Heart left ventricle (tissue), 16 donors: Measurements from ENCODE around the gene TNFAIP1. TPM values are rescaled to one million over a fixed set of nuclear protein-coding genes. Genes with fewer than 3 reads are reported as not detected.

Source experiments
- ATAC-seq, 4 donors: fragments of 200-7000 bp; cut with Tn5 transposase; one replicate each; pipeline ENCODE4 v1.9.1; 2020 to 2022; ENCODE audit warnings: moderate library complexity in 4 of 4, mild to moderate bottlenecking in 3 of 4, moderate number of reproducible peaks in 1 of 4
- DNase-seq, 5 donors: peaks; one replicate each; pipeline ENCODE4 v3.0.0-alpha.2; 2020
- H3K27ac ChIP-seq, 12 donors: fragments of 200-600 bp; sonication (generic) in 4 of 12; one replicate each; pipeline versions ENCODE4 v1.5.0 to v1.8.0; 2016 to 2022; ENCODE audit warnings: mild to moderate bottlenecking in 2 of 12
- H3K27me3 ChIP-seq, 9 donors: fragments of 200-600 bp; sonication (generic) in 2 of 9; one replicate each; pipeline versions ENCODE4 v1.5.1 to v1.8.0; 2016 to 2022; ENCODE audit warnings: mild to moderate bottlenecking in 3 of 9
- H3K36me3 ChIP-seq, 9 donors: fragments of 200-600 bp; sonication (generic) in 2 of 9; one replicate each; pipeline versions ENCODE4 v1.5.0 to v1.8.0; 2018 to 2022; ENCODE audit warnings: mild to moderate bottlenecking in 2 of 9
- H3K4me1 ChIP-seq, 12 donors: fragments of 200-600 bp; sonication (generic) in 4 of 12; one replicate each; pipeline versions ENCODE4 v1.5.0 to v1.8.0; 2016 to 2022; ENCODE audit warnings: mild to moderate bottlenecking in 3 of 12
- H3K4me3 ChIP-seq, 12 donors: fragments of 200-600 bp; sonication (generic) in 4 of 12; one replicate each; pipeline versions ENCODE4 v1.5.0 to v1.8.0; 2017 to 2022; ENCODE audit warnings: mild to moderate bottlenecking in 9 of 12, moderate library complexity in 4 of 12
- H3K9me3 ChIP-seq, 12 donors: fragments of 200-600 bp; sonication (generic) in 4 of 12; one replicate each; pipeline versions ENCODE4 v1.5.0 to v1.8.0; 2016 to 2022; ENCODE audit warnings: mild to moderate bottlenecking in 1 of 12
- CTCF ChIP-seq, 12 donors: fragments of 200-600 bp; sonication (generic) in 4 of 12; IDR thresholded peaks; one replicate each; pipeline versions ENCODE4 v1.5.0 to v1.8.0; 2018 to 2022; ENCODE audit warnings: antibody characterized with exemption in 12 of 12, mild to moderate bottlenecking in 5 of 12
- POLR2A ChIP-seq, 2 donors: fragments of 450-650 bp; IDR thresholded peaks; one replicate each; pipeline ENCODE4 v1.6.1; 2017; ENCODE audit warnings: antibody characterized with exemption in 2 of 2, mild to moderate bottlenecking in 2 of 2, moderate library complexity in 2 of 2
- WGBS, 4 donors: extraction: QIAGEN DNeasy Blood & Tissue Kit in 2 of 4; methylation state at CpG; one replicate each; pipeline versions ENCODE4 v1.1.5 to v1.1.7; 2013 to 2018; 5-methylcytosine and 5-hydroxymethylcytosine counted together
- intact Hi-C, 10 donors: fragments of 100-400 bp; cut with DNase I; formaldehyde crosslinking; loops; one replicate each; pipeline versions ENCODE4 v1.11.1 to v1.14.2; 2022
- polyA plus RNA-seq, 2 donors: library from polyadenylated mRNA; stranded (reverse); fragments of 200-250 nt; gene quantifications; one replicate each; pipeline ENCODE4 v1.2.3, GENCODE V29; 2013
- total RNA-seq, 9 donors: library from RNA; depleted of rRNA in 2 of 9; stranded (reverse); fragments of >200 nt in 2 of 9; fragmentation: NEBNext Ultra II Directional in 3 of 9; extraction: Animal tissue kit (Norgen Biotek cat#: 25700) in 3 of 9; gene quantifications; one replicate each; pipeline versions ENCODE4 v1.1.0 to v1.2.4, GENCODE V29; 2016 to 2023
- donor health status: ischemic (EF 13 %, LVEDD 7.1; RV severe dilation, severe dysfunction).
- donor health status: healthy with polysubstance abuse.
- donor health status: DM: no; HTN: yes; CAD: no.
- donor health status: DM: no; HTN: no; CAD: no.
- donor health status: ischemic (EF 25% LVEDD 6.9; RV normal size, moderate dysfunction).
- donor health status: ischemic (EF 25% LVEDD 5.7; RV mildly dilated, moderate dysfunction).
- donor health status: healthy.
- donor health status: DM: yes; HTN: yes; CAD: no.
- donor health status: ischemic (EF 35%, LVEDD 5.7; RV mildly dilated, moderate dysfunction).
- donor health status: nonischemic (EF 11% LVEDD 7.7; RV severe dilation, severe dysfunction).
- donor health status: DM: yes; HTN: yes; CAD: no.
- donor health status: PGD.
- donor health status: ischemic (EF 29% LVEDD 5.4; RV normal size, mild dysfunction).
- donor health status: nonischemic (EF 23%, LVEDD 6.1; RV moderate dilation, normal function).

TNFAIP1 gene
- total and polyA plus RNA-seq, 11 donors = 11.9 to 83.4 (median 47.8) TPM

- DNase-seq = no peak
- Histone ChIP-seq H3K9me3 (no peaks in the 10 kb centered on the region), H3K4me3 (peak overlapping the region; percentile 64 to 99 (median 93)), H3K27me3 (no peaks in the 10 kb centered on the region), H3K36me3 (peaks cover 0 to 68% (median 61%) of the 10 kb centered on the region in 9 donors), H3K27ac (peak overlapping the region; percentile 83 to 97 (median 92)), H3K4me1 (peaks cover 0 to 26% (median 18%) of the 10 kb centered on the region in 12 donors)
- no peak for TF ChIP-seq POLR2A (IDR thresholded peaks at IDR 0.05)
- TF ChIP-seq CTCF (IDR thresholded peaks at IDR 0.05) = no peak
- 2 to 5% (median 3%) methylated on average over 4 of the region's 4 CpGs for WGBS, 4 donors
- ATAC-seq = no peak
- intact Hi-C loops = loop anchor here in 4 of 10 donors (1.0 to 2.0 kb wide), 3 partner anchors 22 to 23 kb away; partner anchors contain the start of genes IFT20 (in 3 of the 4) and TNFAIP1 (in 3 of the 4)
Measured at GRCh38 chr17:28357901-28358197, 22.3 kb downstream of the TNFAIP1 start.

- intact Hi-C loops = no loop called here
- Histone ChIP-seq H3K36me3 (peaks cover 0 to 66% (median 53%) of the 10 kb centered on the region in 9 donors), H3K27ac (no peak overlapping the region), H3K4me3 (no peak overlapping the region), H3K27me3 (no peaks in the 10 kb centered on the region), H3K9me3 (no peaks in the 10 kb centered on the region), H3K4me1 (peaks cover 0 to 8% (median 5%) of the 10 kb centered on the region in 12 donors)
- DNase-seq = no peak
- no peak for TF ChIP-seq CTCF (IDR thresholded peaks at IDR 0.05)
- TF ChIP-seq POLR2A (IDR thresholded peaks at IDR 0.05) = no peak
- 75 to 93% (median 86%) methylated on average over 5 of the region's 5 CpGs for WGBS, 4 donors
- no peak for ATAC-seq
Measured at GRCh38 chr17:28363186-28363585, 27.6 kb downstream of the TNFAIP1 start.

GRCh38 chr17:28363776-28364650 is 28.5 kb downstream of the TNFAIP1 start:
- Histone ChIP-seq H3K27ac (no peak overlapping the region), H3K4me3 (no peak overlapping the region), H3K27me3 (no peaks in the 10 kb centered on the region), H3K36me3 (peaks cover 0 to 66% (median 52%) of the 10 kb centered on the region in 9 donors), H3K9me3 (no peaks in the 10 kb centered on the region), H3K4me1 (peaks cover 0 to under 1% (median 0%) of the 10 kb centered on the region in 12 donors)
- intact Hi-C loops = no loop called here
- 85 to 92% (median 89%) methylated on average over 2 to 8 of the region's 8 CpGs for WGBS, 4 donors
- ATAC-seq (no peak), DNase-seq (no peak)
- TF ChIP-seq POLR2A (IDR thresholded peaks at IDR 0.05) = no peak
- TF ChIP-seq CTCF (IDR thresholded peaks at IDR 0.05) = no peak

GRCh38 chr17:28364665-28365363 is 29.3 kb downstream of the TNFAIP1 start, which contains the start of gene SEBOX:
Gene SEBOX, minus strand, starts transcription at chr17:28365199. Its CDS starts 48 bp downstream, at chr17:28365151.
- ATAC-seq = no peak
- peaks cover 0 to 58% (median 44%) of the 10 kb centered on the region in 9 donors for H3K36me3 ChIP-seq
- H3K27ac ChIP-seq = no peak within 1 kb of the TSS
- H3K4me1 ChIP-seq = peaks cover 0 to 2% (median 0%) of the 10 kb centered on the region in 12 donors
- H3K4me3 ChIP-seq = no peak within 1 kb of the TSS
- no peak for TF ChIP-seq POLR2A (IDR thresholded peaks at IDR 0.05)
- TF ChIP-seq CTCF (IDR thresholded peaks at IDR 0.05) = no peak
- H3K27me3 ChIP-seq = no peaks in the 10 kb centered on the region
- intact Hi-C loops = no loop called here
- DNase-seq = no peak
- WGBS, 4 donors = 78 to 91% (median 88%) methylated on average over 7 to 13 of the region's 13 CpGs
- no peaks in the 10 kb centered on the region for H3K9me3 ChIP-seq
